Neural cell (in vitro differentiated cells): ENCODE measurements around the gene SLC39A2.

Experiments used
- CTCF ChIP-seq: fragments of 450-650 bp; IDR thresholded peaks from 2 replicates; pipeline ENCODE4 v1.5.1; 2014; ENCODE audit warnings: antibody characterized with exemption, mild to moderate bottlenecking, moderate library complexity; ENCODE audit not compliant: poor library complexity, severe bottlenecking
- EP300 ChIP-seq: fragments of 450-650 bp; conservative IDR thresholded peaks from 2 replicates; pipeline ENCODE4 v1.6.1; 2014; ENCODE audit warnings: antibody characterized with exemption, mild to moderate bottlenecking, moderate library complexity; ENCODE audit not compliant: poor library complexity, severe bottlenecking
- MXI1 ChIP-seq: fragments of 450-650 bp; conservative IDR thresholded peaks from 2 replicates; pipeline ENCODE4 v1.6.1; 2014; ENCODE audit warnings: antibody characterized with exemption, mild to moderate bottlenecking; ENCODE audit not compliant: poor library complexity, severe bottlenecking
- POLR2AphosphoS5 ChIP-seq: IDR thresholded peaks from 2 replicates; pipeline ENCODE4 v1.6.1; 2012
- TAF1 ChIP-seq: IDR thresholded peaks from 2 replicates; pipeline ENCODE4 v1.6.1; 2012; ENCODE audit warnings: low read depth

- TF ChIP-seq TAF1 (no peak), CTCF (no peak), POLR2AphosphoS5 (no peak), EP300 (no peak), MXI1 (no peak)
Observed at GRCh38 chr14:21036751-21037150, 37.7 kb downstream of the SLC39A2 start.
